Measurements from ENCODE around the gene FBXO5.
"Not testable (repeated sequence)": the region's sequence is repeated elsewhere in the genome, so short reads cannot be mapped to it uniquely, and the experiment has no call there.

The FBXO5 gene, protein sequence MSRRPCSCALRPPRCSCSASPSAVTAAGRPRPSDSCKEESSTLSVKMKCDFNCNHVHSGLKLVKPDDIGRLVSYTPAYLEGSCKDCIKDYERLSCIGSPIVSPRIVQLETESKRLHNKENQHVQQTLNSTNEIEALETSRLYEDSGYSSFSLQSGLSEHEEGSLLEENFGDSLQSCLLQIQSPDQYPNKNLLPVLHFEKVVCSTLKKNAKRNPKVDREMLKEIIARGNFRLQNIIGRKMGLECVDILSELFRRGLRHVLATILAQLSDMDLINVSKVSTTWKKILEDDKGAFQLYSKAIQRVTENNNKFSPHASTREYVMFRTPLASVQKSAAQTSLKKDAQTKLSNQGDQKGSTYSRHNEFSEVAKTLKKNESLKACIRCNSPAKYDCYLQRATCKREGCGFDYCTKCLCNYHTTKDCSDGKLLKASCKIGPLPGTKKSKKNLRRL

DNA sequence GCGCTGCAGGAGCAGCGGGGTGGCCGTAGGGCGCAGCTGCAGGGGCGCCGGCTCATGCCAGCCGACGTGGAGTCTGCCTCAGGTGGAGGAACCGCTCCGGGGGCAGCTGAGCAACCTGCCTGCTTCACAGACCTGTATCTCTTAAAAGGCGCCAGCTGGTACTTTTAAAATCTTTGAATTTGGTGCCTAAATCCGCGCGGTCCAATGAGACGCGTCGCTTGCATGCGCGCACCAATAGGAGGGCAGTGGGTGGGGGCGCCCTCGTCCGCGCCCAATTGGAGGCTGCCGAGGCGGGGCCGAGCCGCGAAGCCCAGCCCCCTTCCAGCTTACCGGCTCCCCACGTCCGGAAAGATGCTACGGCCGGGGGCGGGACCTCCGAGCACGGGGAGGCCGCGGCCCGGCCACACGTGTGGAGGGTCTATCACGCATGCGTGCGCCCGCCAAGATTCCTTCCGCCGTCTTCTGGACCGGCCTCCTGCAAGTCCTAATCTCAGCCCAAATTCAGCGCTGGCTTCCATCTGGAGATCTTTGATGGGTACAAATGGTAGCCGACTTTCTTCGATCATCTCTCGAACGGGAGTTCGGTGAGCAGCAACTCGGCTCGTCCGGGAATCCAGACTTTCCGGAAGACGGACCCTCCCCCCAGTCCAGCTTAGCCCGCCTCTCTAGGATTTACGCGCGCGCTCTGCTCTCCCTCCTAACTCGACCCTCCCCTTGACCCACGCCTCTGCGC is at the start of gene FBXO5:
FBXO5 (minus strand) TSS at position 138 of the 733 bp plus-strand sequence; CDS start at position 56, 82 bp downstream.
- peak; percentile 95 for DNase-seq (ENCODE audit: low read depth, low spot score)

DNA sequence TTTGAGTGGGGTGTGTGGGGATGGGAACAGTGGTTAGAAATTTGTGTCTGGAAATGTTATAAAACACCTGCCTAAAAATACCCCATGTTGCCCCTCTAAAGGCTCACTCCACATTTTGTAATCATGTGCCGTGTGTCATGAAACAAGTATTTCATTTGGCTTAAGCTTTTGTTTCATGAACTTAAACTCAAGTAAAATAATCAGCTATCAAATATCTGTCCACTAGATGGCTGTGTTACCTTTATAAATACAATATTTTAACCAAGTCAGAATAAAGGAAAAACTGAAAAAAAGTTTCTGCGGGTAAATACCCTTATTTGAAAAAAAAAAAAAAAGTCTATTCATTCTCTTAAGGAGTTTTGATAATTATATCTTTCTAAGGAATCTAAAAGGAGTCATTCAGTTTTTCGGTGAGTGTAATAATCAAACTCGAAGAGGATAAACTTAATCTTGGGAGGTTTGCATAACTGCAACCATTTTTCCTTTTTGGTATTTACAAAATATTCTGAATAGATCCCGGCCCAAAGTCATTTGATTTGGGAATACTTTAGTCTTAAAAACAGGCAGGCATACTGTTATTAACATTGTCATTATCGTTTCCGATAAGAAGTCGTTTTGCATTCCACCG is 49.5 kb upstream of the FBXO5 start:
- peak; percentile 27 for DNase-seq (ENCODE audit: low read depth, low spot score)

GRCh38 chr6:153031335-153031955 is 48.6 kb upstream of the FBXO5 start:
- no peak for DNase-seq (ENCODE audit: low read depth, low spot score)

DNA sequence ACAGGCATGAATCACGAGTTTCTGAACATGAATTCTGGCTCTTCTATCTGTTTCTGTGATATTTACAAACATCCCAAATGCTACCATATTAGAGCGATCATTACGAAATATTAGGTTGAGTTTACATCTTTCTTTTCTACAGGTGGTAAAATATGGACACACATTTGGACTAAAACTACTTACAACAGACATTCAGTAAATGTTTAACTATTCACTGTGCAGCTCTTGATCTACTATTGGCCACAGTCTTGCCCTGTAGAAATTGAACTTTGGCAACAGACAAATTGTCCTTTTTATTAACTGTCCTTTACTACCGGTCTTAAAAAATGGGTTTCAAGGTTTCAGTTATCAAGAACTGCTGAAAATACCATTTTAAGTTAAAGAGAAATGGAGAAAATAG is 46.1 kb upstream of the FBXO5 start:
- no peak for DNase-seq (ENCODE audit: low read depth, low spot score)

DNA sequence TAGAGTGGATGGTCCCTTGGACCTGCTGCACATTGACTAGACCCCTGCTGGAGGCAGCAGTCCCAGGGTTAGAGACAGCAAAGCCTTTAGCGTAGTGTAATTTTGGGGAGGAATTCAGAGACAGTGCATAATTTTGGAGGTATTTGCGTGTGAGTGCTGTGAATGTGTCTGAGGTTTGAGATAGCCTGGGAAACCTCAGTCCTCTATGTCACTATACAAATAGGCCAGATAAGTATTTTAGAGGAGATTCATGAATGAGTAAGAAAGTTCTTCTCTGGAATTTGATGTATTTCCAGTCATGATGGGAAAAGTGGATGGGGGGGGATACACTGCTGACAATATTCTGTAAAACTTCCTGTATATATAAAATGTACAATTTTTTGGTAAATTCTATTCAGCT is 45.4 kb upstream of the FBXO5 start:
- DNase-seq (ENCODE audit: low read depth, low spot score): no peak

DNA sequence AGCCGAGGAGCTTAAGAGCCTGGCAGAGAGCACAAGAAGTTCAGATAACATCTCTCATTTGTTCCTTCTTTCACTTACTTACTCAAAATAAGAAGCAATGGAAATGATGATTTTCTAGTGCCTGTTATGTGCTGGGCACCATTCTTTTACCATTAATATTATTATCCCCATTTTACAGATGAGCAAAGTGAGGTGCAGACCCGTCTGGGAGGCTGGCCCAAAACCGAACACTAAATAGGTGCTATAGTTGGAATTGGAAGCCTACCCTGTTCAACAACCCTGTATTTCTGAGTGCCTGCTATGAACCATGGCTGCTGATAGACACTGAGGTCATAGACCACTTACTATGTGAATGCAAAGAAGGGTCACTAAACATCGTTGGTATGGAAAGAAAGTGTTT is 44.6 kb upstream of the FBXO5 start:
- no peak for DNase-seq (ENCODE audit: low read depth, low spot score)

- DNase-seq (ENCODE audit: low read depth, low spot score): no peak
These were observed 41.8 kb upstream of the FBXO5 start for GRCh38 chr6:153024709-153025017.

GRCh38 chr6:153023977-153024708 is 41.3 kb upstream of the FBXO5 start:
- DNase-seq (ENCODE audit: low read depth, low spot score): peak; percentile 24

GRCh38 chr6:153018355-153018754 is 35.5 kb upstream of the FBXO5 start:
- DNase-seq (ENCODE audit: low read depth, low spot score): no peak

GRCh38 chr6:153016846-153017245 is 34.0 kb upstream of the FBXO5 start:
- DNase-seq (ENCODE audit: low read depth, low spot score): no peak

GRCh38 chr6:153015094-153015640 is 32.3 kb upstream of the FBXO5 start:
- no peak for DNase-seq (ENCODE audit: low read depth, low spot score)

DNA sequence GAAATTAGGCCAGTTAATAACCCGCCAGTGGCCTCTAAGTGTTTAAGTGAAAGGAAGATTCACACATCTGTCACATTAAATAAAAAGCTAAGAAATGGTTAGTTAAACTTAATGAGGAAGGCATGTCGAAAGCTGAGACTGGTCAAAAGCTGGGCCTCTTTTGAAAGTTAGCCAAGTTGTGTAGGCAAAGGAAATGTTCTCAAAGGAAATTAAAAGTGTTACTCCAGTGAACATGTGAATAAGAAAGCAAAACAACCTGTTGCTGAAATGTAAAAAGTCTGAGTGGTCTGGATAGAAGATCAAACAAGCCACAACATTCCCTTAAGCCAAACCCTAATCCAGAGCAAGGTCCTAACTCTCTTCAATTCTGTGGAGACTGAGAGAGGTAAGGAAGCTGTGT is 30.6 kb upstream of the FBXO5 start:
- DNase-seq (ENCODE audit: low read depth, low spot score): no peak

DNA sequence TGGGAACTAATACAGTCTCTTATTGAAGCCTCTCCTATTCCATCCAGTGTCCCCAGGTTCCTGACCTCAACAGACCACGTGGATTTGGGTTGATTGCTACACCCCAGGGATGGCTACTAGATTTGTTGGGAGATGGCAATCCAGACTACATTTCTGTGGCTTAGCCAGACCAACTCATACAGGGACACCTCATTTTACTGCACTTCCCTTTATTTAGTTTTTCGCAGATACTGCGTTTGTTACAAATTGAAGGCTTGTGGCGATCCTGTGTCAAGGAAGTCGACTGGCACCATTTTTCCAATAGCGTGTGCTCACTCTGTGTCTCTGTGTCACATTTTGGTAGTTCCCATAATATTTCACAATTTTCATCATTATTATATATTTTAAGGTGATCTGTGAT is 30.0 kb upstream of the FBXO5 start:
- DNase-seq (ENCODE audit: low read depth, low spot score): no peak

DNA sequence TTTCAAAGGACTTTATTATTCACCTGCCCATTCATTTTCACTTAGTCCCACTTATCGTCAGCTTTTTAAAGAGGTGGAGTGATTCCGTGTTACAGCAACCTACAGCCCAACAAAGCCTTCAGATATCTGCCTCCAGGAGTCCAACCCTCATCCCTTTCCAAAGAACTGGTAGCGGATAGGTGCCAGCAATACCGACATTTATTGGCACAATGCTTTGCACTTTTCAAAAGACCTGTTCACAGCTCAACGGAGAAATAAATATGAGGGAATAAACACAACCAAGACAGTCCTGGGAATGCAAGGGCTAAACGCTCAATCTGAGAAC is 20.5 kb upstream of the FBXO5 start:
- no peak for DNase-seq (ENCODE audit: low read depth, low spot score)

DNA sequence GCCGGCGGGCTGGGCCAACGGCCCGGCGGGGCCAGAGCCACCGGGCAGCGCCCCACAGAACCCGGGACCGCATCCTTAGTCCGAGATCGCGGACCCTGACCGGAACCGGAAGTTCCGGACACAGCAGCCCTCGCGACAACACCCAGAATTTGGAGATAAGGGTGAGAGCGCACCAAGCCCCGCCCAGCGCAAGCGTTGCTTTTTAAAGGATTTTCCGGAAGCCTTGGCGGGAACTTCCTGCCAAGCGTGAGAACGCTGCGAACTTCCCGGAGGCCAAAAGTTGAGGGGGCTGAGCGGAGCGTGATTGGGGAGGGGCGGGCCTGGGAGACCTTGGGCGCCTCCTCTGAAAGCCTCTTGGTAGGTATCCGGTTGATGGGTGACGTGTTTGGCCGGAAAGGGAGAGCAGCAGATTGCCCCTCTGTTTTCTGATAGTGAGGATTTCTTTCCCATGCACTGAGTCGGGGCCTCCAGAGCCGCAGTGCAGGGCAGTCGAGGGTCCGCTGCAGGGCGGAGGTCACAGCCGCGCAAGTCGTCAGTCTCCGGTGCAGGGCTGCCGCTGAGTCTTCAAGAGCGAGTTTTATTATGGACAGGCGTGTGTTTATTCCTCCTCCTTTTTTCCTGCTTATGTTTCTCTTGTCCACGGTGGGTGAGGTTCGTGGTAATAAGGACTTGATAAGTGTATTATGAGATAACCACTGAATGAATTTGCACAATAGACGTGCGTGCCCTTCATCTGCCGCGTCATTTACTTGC is 19.9 kb upstream of the FBXO5 start, which contains the start of gene MTRF1L:
MTRF1L (minus strand) TSS at position 97 of the 753 bp plus-strand sequence; CDS start at position 73, 24 bp downstream.
- peak; percentile 86 for DNase-seq (ENCODE audit: low read depth, low spot score)

GRCh38 chr6:153001767-153002612 is 19.1 kb upstream of the FBXO5 start:
- DNase-seq (ENCODE audit: low read depth, low spot score): no peak

DNA sequence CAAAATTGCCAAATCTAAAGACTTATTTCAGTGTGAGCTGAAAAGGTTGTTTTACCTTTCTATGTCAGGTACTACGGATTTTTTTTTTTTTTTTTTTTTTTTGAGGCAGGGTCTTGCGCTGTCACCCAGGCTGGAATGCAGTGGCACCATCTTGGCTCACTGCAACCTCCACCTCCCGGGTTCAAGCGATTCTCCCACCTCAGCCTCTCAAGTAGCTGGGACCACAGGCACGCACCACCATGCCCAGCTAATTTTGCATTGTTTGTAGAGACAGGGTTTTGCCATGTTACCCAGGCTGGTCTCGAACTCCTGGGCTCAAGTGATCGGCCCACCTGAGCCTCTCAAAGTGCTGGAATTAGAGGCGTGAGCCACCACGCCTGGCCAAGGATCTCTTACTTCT is 17.9 kb upstream of the FBXO5 start:
- not testable (repeated sequence) for DNase-seq (ENCODE audit: low read depth, low spot score)

GRCh38 chr6:153000243-153000642 is 17.4 kb upstream of the FBXO5 start:
- no peak for DNase-seq (ENCODE audit: low read depth, low spot score)

DNA sequence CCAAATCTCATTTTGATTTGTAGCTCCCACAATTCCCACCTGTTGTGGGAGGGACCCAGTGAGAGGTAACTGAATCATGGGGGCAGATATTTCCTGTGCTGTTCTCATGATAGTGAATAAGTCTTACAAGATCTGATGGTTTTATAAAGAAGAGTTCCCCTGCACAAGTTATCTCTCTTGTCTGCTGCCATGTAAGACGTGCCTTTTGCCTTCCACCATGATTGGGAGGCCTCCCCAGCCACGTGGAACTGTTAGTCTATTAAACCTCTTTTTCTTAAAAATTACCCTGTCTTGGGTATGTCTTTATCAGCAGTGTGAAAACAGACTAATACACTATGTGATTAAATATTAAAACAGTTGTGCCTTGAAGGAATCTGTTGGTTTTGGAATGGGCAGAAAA is 16.7 kb upstream of the FBXO5 start:
- not testable (repeated sequence) for DNase-seq (ENCODE audit: low read depth, low spot score)

GRCh38 chr6:152993847-152994246 is 11.0 kb upstream of the FBXO5 start:
- DNase-seq (ENCODE audit: low read depth, low spot score): no peak
